ENCODE data around the gene LIPM.

- TF ChIP-seq ZNF184 (tag by site-specific recombination; IDR thresholded peaks at IDR 0.05) (no peak), ATF2 (tag by site-specific recombination; IDR thresholded peaks at IDR 0.05; ENCODE audit: low read depth) (no peak)
Measured at GRCh38 chr10:88833723-88834122, 31.2 kb downstream of the LIPM start.

Data from HEK293 (cell line).